ENCODE measurements around the gene PAGR1. TPM values are rescaled to one million over a fixed set of nuclear protein-coding genes. Genes with fewer than 3 reads are reported as not detected.
A peak's percentile ranks its signal among the peaks of the same experiment; 100 is the strongest.

Gene PAGR1
- total and polyA plus RNA-seq, 5 donors, result 13.7 to 33.8 (median 16.0) TPM

DNA sequence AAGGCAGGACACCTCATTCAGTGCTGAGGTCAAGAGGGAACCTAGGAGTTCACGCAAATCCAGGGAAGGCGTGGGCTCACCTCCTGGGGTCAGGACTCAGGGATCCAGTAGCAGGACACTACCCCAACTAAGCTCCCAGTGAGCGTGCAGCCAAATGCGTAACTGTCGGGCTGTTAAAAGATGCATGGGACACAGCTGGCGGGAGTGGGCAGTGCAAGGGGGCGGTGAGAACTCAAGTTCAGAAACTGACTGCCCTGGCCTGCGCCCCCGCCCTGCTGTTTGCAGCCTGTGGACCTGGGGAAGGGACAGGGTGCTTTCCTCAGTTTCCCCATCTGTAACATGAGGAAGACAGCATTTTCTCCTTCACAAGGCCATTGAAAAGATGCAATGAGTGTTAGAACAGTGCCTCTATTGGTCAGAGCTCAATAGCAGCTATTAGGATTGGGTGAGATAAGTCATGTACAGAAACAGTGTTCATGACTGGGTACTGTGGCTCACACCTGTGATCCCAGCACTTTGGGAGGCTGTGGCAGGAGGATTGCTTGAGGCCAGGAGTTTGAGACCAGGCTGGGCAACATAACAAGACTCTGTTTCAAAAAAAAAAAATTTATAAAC, 26.9 kb downstream of the PAGR1 start:
- intact Hi-C loops (cut with DNase I), result no loop called here
- 94% methylated on average over 9 of the region's 9 CpGs for WGBS

DNA sequence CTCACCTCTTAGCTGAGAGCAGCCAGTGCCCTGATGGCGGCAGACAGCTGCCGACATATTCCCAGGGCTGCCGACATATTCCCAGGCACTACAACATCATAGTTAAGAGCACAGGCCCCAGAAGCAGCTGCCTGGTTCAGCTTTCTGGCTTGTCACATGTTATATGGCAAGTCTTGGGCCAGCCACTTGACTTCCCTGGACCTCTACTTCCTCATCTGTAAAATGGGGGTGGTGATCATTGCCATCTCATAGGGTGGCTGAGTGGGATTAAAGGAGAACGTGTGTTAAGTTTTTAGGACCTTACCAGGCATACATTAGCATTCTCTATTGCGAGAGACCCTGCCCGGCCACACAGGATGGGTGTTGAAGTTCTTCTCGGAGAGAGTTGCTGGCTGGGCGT, 28.0 kb downstream of the PAGR1 start:
- Histone ChIP-seq H3K4me1 (ENCODE audit: control insufficient read depth, insufficient read depth, low read length) (no peaks in the 10 kb centered on the region), H3K27ac (ENCODE audit: low read length) (no peak overlapping the region), H3K27me3 (ENCODE audit: control insufficient read depth, insufficient read depth) (no peaks in the 10 kb centered on the region), H3K9me3 (ENCODE audit: control insufficient read depth, low read length) (no peaks in the 10 kb centered on the region), H3K4me3 (ENCODE audit: low read length) (no peak overlapping the region)
- 89% methylated on average over 8 of the region's 8 CpGs for WGBS
- ATAC-seq (no peak), DNase-seq (no peak)
- intact Hi-C loops (cut with DNase I), result no loop called here

More for the DNA sequence above, 26.9 kb downstream of the PAGR1 start:
- no peak overlapping the region for H3K27ac ChIP-seq (ENCODE audit: low read length)
- no peak for DNase-seq
- no peaks in the 10 kb centered on the region for H3K27me3 ChIP-seq (ENCODE audit: control insufficient read depth, insufficient read depth)
- no peak overlapping the region for H3K4me3 ChIP-seq (ENCODE audit: low read length)
- no peaks in the 10 kb centered on the region for H3K4me1 ChIP-seq (ENCODE audit: control insufficient read depth, insufficient read depth, low read length)
- no peaks in the 10 kb centered on the region for H3K9me3 ChIP-seq (ENCODE audit: control insufficient read depth, low read length)
- ATAC-seq, result no peak

DNA sequence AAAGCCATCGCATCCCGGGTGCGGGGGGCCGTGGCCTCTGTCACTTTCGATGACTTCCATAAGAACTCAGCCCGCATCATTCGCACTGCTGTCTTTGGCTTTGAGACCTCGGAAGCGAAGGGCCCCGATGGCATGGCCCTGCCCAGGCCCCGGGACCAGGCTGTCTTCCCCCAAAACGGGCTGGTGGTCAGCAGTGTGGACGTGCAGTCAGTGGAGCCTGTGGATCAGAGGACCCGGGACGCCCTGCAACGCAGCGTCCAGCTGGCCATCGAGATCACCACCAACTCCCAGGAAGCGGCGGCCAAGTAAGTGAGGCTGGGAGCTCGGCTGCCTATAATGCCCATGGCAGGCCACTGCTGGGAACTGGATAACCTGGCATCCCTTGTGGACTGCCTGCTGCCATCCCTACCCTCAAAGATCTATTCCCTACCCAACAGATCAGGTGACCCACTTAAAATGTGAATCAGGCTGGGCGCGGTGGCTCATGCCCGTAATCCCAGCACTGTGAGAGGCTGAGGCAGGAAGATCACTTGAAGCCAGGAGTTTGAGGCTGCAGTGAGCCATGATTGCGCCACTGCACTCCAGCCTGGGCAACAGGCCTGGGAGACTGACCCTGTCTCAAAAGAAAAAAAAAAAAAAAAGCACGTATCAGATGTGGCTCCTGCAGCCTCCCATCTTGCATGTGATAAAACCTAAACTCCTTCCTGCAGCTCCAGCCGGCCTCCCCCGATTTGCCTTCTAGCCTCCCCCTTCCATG, 28.8 kb downstream of the PAGR1 start:
- Histone ChIP-seq H3K9me3 (ENCODE audit: control insufficient read depth, low read length) (no peaks in the 10 kb centered on the region), H3K27me3 (ENCODE audit: control insufficient read depth, insufficient read depth) (no peaks in the 10 kb centered on the region), H3K4me1 (ENCODE audit: control insufficient read depth, insufficient read depth, low read length) (no peaks in the 10 kb centered on the region), H3K27ac (ENCODE audit: low read length) (no peak overlapping the region), H3K4me3 (ENCODE audit: low read length) (no peak overlapping the region)
- ATAC-seq, result peak in 1 of 2 donors; percentile 35
- intact Hi-C loops (cut with DNase I), result no loop called here
- peak in 1 of 3 donors; percentile 63 for DNase-seq
- WGBS, result 89% methylated on average over 28 of the region's 28 CpGs

DNA sequence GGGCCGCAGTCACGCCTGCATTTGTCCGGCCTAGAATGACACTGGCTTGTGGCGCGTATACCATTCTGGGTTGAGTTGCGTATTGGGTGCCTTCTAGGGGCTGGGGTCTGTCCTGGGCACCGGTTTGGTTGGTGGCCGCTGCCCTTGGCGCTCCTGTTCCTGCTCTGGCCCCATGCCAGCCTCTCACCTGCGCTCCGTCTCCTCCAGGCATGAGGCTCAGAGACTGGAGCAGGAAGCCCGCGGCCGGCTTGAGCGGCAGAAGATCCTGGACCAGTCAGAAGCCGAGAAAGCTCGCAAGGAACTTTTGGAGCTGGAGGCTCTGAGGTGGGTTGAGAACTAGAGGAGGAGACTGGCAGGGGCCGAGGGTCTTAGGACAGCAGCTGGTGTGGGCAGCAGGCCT, 29.7 kb downstream of the PAGR1 start:
- no peaks in the 10 kb centered on the region for H3K27me3 ChIP-seq (ENCODE audit: control insufficient read depth, insufficient read depth)
- WGBS, result 92% methylated on average over 18 of the region's 18 CpGs
- no peak overlapping the region for H3K27ac ChIP-seq (ENCODE audit: low read length)
- no peaks in the 10 kb centered on the region for H3K4me1 ChIP-seq (ENCODE audit: control insufficient read depth, insufficient read depth, low read length)
- ATAC-seq, result no peak
- no peaks in the 10 kb centered on the region for H3K9me3 ChIP-seq (ENCODE audit: control insufficient read depth, low read length)
- no peak overlapping the region for H3K4me3 ChIP-seq (ENCODE audit: low read length)
- DNase-seq, result no peak
- intact Hi-C loops (cut with DNase I), result no loop called here

DNA sequence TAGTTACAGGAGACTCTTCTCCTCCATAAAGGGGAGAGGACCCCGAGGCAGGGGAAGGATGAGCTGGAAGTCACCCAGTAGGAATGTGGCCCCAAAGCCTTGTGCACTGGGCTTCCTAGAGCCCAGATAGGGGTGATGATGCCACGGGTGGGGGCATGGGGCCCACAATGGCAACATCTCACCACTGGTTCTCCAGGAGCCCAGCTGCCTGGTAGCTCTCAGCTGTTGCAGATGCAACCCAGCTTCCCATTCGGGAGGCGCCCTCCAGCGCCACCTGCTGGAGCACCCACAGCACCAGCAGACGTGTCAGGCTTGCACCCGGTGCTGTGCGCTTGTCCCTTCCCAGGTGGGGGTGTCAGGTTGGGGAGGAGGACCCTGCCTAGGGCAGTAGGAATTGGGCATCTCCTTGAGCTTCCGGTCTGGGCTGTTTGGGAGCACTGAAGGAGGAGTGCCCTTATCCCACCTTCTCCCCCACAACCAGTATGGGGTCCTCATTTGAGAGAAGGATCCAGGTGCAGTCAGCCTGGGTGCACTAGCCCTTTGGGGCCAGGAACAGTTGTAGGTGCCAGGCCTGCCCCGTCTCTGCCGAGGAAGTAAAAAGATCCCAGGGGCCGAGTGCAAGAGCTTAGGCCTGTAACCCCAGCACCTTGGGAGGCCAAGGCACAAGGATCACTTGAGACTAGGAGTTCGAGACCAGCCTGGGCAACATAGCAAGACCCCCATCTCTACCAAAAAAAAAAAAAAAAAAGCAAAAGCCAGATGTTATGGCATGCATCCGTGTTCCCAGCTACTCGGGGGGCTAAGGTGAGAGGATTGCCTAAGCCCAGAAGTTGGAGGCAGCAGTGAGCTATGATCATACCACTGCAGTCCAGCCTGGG, 32.7 kb downstream of the PAGR1 start:
- intact Hi-C loops (cut with DNase I), result no loop called here
- Histone ChIP-seq H3K27ac (ENCODE audit: low read length) (no peak overlapping the region), H3K4me1 (ENCODE audit: control insufficient read depth, insufficient read depth, low read length) (no peaks in the 10 kb centered on the region), H3K27me3 (ENCODE audit: control insufficient read depth, insufficient read depth) (no peaks in the 10 kb centered on the region), H3K9me3 (ENCODE audit: control insufficient read depth, low read length) (no peaks in the 10 kb centered on the region), H3K4me3 (ENCODE audit: low read length) (no peak overlapping the region)
- WGBS, result 41% methylated on average over 15 of the region's 15 CpGs
- ATAC-seq (peak; percentile 68 to 71), DNase-seq (peak; percentile 83 to 91 (median 91))

DNA sequence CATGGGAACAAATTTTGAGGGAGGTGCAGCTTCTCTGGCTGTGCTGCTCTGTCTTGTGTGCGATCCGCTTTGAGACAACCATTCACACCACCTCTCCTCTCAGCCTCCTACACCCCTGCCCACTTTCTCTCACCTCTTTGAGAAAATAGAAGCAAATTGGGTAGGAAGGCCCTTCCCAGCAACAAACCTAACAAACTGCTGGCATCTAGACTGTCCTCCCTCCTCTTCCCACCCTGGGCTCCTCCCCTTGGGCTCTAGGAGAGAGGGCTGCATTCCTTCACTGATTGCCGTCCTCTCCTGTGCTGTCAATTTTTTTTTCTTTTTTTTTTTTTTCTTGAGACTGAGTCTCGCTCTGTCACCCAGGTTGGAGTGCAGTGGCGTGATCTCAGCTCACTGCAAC, 33.6 kb downstream of the PAGR1 start:
- peak in 1 of 2 donors; percentile 28 for ATAC-seq
- Histone ChIP-seq H3K4me1 (ENCODE audit: control insufficient read depth, insufficient read depth, low read length) (no peaks in the 10 kb centered on the region), H3K27me3 (ENCODE audit: control insufficient read depth, insufficient read depth) (no peaks in the 10 kb centered on the region), H3K9me3 (ENCODE audit: control insufficient read depth, low read length) (no peaks in the 10 kb centered on the region), H3K27ac (ENCODE audit: low read length) (peak overlapping the region; percentile 19), H3K4me3 (ENCODE audit: low read length) (no peak overlapping the region)
- 51% methylated on average over 5 of the region's 5 CpGs for WGBS
- no peak for DNase-seq
- intact Hi-C loops (cut with DNase I), result no loop called here

DNA sequence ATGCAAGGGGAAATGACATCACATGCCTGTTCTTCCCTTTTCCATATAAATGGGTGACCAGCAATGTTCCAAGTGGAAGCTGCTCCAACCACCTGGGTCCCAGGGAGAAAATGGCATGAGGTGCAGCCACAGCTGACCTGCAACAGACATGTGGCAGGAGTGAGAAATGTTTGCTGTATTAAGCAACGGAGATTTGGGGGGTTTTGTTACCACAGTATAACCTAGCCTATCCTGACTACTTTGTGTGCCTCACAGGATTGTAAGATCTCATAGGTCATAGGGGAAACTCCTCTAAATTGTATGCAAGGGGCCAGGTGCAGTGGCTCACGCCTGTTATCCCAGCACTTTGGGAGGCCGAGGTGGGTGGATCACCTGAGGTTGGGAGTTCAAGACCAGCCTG, 35.0 kb downstream of the PAGR1 start:
- Histone ChIP-seq H3K4me1 (ENCODE audit: control insufficient read depth, insufficient read depth, low read length) (no peaks in the 10 kb centered on the region), H3K9me3 (ENCODE audit: control insufficient read depth, low read length) (no peaks in the 10 kb centered on the region), H3K4me3 (ENCODE audit: low read length) (no peak overlapping the region), H3K27ac (ENCODE audit: low read length) (no peak overlapping the region), H3K27me3 (ENCODE audit: control insufficient read depth, insufficient read depth) (no peaks in the 10 kb centered on the region)
- no peak for DNase-seq
- 95% methylated on average over 3 of the region's 3 CpGs for WGBS
- no peak for ATAC-seq
- intact Hi-C loops (cut with DNase I), result no loop called here

DNA sequence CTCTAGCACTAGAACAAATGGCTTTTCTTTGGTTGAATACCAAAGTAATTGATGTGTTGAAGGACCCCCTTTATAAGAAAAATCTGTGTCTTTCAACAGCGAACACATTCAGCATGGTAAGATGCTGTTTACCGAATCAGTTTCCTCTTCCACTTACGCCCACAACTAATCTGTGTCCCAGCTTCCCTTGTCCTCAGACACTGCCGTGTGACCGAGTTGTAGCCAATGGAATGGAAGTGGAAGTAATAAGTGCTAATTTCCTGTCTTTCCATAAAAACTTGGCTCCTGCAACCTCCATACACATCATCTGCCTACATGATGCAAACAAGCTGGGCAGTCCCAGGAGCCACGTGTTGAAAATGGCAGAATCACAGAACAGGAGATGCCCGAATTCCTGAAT, 36.7 kb downstream of the PAGR1 start:
- Histone ChIP-seq H3K9me3 (ENCODE audit: control insufficient read depth, low read length) (no peaks in the 10 kb centered on the region), H3K4me3 (ENCODE audit: low read length) (no peak overlapping the region), H3K27me3 (ENCODE audit: control insufficient read depth, insufficient read depth) (no peaks in the 10 kb centered on the region), H3K4me1 (ENCODE audit: control insufficient read depth, insufficient read depth, low read length) (no peaks in the 10 kb centered on the region), H3K27ac (ENCODE audit: low read length) (no peak overlapping the region)
- WGBS, result 35% methylated on average over 7 of the region's 7 CpGs
- ATAC-seq (peak; percentile 45 to 53), DNase-seq (no peak)
- intact Hi-C loops (cut with DNase I), result no loop called here

DNA sequence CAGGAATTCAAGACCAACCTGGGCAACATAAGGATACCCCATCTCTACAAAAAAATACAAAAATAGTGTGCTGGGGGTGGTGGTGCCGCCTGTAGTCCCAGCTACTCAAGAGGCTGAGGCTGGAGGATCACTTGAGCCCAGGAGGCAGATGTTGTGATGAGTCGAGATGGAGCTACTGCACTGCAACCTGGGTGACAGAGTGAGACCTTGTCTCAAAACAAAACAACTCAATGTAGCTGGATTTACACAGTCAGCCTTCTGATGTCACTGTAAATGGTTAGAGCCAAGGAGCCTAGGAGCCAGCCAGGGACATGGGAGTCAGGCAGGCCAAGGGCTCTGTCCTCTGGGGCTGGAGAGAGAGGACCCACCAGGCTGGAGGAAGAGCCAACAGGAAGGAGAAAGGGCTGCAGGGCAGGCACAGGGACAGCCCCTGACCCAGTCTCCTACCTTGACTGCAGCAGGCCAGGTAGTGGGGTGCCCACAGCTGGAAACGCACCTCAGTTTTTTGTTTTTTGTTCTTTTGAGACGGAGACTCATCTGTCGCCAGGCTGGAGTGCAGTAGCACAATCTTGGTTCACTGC, 38.7 kb downstream of the PAGR1 start:
- Histone ChIP-seq H3K9me3 (ENCODE audit: control insufficient read depth, low read length) (no peaks in the 10 kb centered on the region), H3K4me3 (ENCODE audit: low read length) (no peak overlapping the region), H3K27ac (ENCODE audit: low read length) (no peak overlapping the region), H3K4me1 (ENCODE audit: control insufficient read depth, insufficient read depth, low read length) (no peaks in the 10 kb centered on the region), H3K27me3 (ENCODE audit: control insufficient read depth, insufficient read depth) (no peaks in the 10 kb centered on the region)
- ATAC-seq (no peak), DNase-seq (no peak)
- WGBS, result 85% methylated on average over 5 of the region's 5 CpGs
- intact Hi-C loops (cut with DNase I), result no loop called here

DNA sequence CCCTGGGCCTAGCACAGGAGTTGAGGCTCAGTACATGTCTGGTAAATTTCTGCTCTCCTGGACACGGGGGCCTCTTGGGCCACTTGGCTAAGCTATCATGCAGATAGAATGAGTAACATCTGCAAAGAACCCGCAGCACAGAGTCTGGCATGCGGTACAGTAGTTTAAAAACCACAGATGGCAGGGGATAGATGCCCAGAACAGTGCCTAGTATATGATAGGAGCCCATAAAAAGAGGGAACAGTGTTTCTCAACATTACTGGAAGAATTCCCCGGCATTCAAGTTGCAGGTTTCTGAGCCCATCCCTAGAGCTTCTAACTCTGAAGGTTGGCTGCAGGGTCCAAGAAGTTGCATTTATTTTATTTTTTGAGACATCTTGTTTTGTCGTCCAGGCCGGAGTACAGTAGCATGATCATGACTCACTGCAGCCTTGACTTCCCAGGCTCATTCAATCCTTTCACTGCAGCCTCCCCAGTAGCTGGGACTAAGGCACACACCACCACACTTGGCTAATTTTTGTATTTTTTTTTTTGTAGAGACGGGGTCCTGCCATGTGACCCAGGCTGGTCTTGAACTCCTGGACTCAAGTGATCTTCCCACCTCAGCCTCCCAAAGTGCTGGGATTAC, 41.3 kb downstream of the PAGR1 start:
- DNase-seq, result no peak
- intact Hi-C loops (cut with DNase I), result no loop called here
- Histone ChIP-seq H3K27ac (ENCODE audit: low read length) (no peak overlapping the region), H3K9me3 (ENCODE audit: control insufficient read depth, low read length) (no peaks in the 10 kb centered on the region), H3K4me1 (ENCODE audit: control insufficient read depth, insufficient read depth, low read length) (peaks cover 5% of the 10 kb centered on the region), H3K4me3 (ENCODE audit: low read length) (no peak overlapping the region), H3K27me3 (ENCODE audit: control insufficient read depth, insufficient read depth) (no peaks in the 10 kb centered on the region)
- no peak for ATAC-seq
- 79% methylated on average over 7 of the region's 7 CpGs for WGBS

Measured in right cardiac atrium (tissue), 5 donors.